Measurements from ENCODE around the gene OR9I1.

DNA sequence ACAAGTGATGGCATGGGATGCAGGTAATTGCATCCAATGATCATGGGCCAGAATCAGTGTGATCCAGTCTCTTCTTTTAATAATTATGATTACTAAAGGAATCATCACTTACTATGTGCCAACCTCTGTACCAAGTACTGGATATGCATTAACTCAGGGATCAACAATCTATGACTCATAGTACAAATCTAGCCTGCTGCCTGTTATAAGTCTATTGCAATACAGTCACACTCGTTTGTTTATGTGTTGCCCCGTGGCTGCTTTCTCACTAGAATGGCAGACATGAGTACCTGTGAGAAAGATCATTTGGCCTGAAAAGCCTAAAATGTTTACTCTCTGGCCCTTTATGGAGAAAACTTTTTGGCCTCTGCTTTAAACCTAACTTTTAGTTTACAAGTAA is 49.5 kb downstream of the OR9I1 start:
- TF ChIP-seq, protein P1, sequence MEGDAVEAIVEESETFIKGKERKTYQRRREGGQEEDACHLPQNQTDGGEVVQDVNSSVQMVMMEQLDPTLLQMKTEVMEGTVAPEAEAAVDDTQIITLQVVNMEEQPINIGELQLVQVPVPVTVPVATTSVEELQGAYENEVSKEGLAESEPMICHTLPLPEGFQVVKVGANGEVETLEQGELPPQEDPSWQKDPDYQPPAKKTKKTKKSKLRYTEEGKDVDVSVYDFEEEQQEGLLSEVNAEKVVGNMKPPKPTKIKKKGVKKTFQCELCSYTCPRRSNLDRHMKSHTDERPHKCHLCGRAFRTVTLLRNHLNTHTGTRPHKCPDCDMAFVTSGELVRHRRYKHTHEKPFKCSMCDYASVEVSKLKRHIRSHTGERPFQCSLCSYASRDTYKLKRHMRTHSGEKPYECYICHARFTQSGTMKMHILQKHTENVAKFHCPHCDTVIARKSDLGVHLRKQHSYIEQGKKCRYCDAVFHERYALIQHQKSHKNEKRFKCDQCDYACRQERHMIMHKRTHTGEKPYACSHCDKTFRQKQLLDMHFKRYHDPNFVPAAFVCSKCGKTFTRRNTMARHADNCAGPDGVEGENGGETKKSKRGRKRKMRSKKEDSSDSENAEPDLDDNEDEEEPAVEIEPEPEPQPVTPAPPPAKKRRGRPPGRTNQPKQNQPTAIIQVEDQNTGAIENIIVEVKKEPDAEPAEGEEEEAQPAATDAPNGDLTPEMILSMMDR (IDR thresholded peaks at IDR 0.05): no peak
- TF ChIP-seq POLR2A (IDR thresholded peaks at IDR 0.05): no peak
